GM12892 (cell line): ENCODE measurements around the gene PDGFA.

Experiments
- DNase-seq: peaks from one replicate; pipeline ENCODE4 v3.0.0; 2011; ENCODE audit not compliant: insufficient read length
- FAIRE-seq: peaks from 2 replicates; lab custom pipeline; 2011; peaks lifted over from hg19 to GRCh38; lab: Jason Lieb, UNC
- POLR2A ChIP-seq: IDR thresholded peaks from 2 replicates; pipeline ENCODE4 v1.6.1; 2011; ENCODE audit warnings: low read depth, low read length, control low read depth
- POLR2AphosphoS5 ChIP-seq: IDR thresholded peaks from 2 replicates; pipeline ENCODE4 v1.6.1; 2011; ENCODE audit warnings: low read depth, low read length, control low read depth
- TAF1 ChIP-seq: IDR thresholded peaks from 2 replicates; pipeline ENCODE4 v1.6.1; 2011; ENCODE audit warnings: low read depth, mild to moderate bottlenecking, control low read depth, low read length, borderline replicate concordance

The PDGFA gene

GRCh38 chr7:513521-514166 lies 6.0 kb downstream of the PDGFA start:
- FAIRE-seq (no peak), DNase-seq (no peak)
- TF ChIP-seq POLR2A (no peak), POLR2AphosphoS5 (no peak), TAF1 (no peak)

- FAIRE-seq (no peak), DNase-seq (no peak)
- TF ChIP-seq TAF1 (no peak), POLR2A (no peak), POLR2AphosphoS5 (no peak)
Observed at GRCh38 chr7:512541-513311, 6.9 kb downstream of the PDGFA start.

- FAIRE-seq (no peak), DNase-seq (no peak)
- no peak for TF ChIP-seq POLR2AphosphoS5
- no peak for TF ChIP-seq POLR2A
- no peak for TF ChIP-seq TAF1
Observed at GRCh38 chr7:512146-512510, 7.5 kb downstream of the PDGFA start.

GRCh38 chr7:511476-512145 lies 8.0 kb downstream of the PDGFA start:
- TF ChIP-seq POLR2AphosphoS5: no peak
- TF ChIP-seq POLR2A: no peak
- TF ChIP-seq TAF1: no peak
- FAIRE-seq (no peak), DNase-seq (no peak)

- DNase-seq (no peak), FAIRE-seq (no peak)
- no peak for TF ChIP-seq POLR2AphosphoS5
- TF ChIP-seq POLR2A: no peak
- TF ChIP-seq TAF1: no peak
Observed at GRCh38 chr7:510782-511281, 8.8 kb downstream of the PDGFA start.

- FAIRE-seq (no peak), DNase-seq (no peak)
- TF ChIP-seq TAF1 (no peak), POLR2A (no peak), POLR2AphosphoS5 (no peak)
Observed at GRCh38 chr7:510131-510481, 9.5 kb downstream of the PDGFA start.

GRCh38 chr7:509426-510130 lies 10.1 kb downstream of the PDGFA start:
- DNase-seq (no peak), FAIRE-seq (no peak)
- no peak for TF ChIP-seq TAF1

- no peak for DNase-seq
- no peak for FAIRE-seq
- TF ChIP-seq TAF1 (no peak), POLR2AphosphoS5 (no peak), POLR2A (no peak)
Observed at GRCh38 chr7:508461-509170, 11.0 kb downstream of the PDGFA start.

GRCh38 chr7:507623-508300 lies 11.9 kb downstream of the PDGFA start:
- no peak for DNase-seq
- TF ChIP-seq POLR2AphosphoS5 (no peak), POLR2A (no peak), TAF1 (no peak)
- FAIRE-seq: no peak

- no peak for FAIRE-seq
- no peak for TF ChIP-seq POLR2A
- TF ChIP-seq TAF1: no peak
- no peak for TF ChIP-seq POLR2AphosphoS5
Observed at GRCh38 chr7:506921-507622, 12.6 kb downstream of the PDGFA start.

More at GRCh38 chr7:506921-507622, 12.6 kb downstream of the PDGFA start:
- DNase-seq: no peak
